NCI-H128 (cell line): ENCODE data around the gene FAM110D.

ENCODE experiments used
- DNase-seq: peaks from one replicate; lab custom pipeline; 2025; ENCODE audit not compliant: unreplicated experiment; lab: John Stamatoyannopoulos, UW

The FAM110D gene

DNA sequence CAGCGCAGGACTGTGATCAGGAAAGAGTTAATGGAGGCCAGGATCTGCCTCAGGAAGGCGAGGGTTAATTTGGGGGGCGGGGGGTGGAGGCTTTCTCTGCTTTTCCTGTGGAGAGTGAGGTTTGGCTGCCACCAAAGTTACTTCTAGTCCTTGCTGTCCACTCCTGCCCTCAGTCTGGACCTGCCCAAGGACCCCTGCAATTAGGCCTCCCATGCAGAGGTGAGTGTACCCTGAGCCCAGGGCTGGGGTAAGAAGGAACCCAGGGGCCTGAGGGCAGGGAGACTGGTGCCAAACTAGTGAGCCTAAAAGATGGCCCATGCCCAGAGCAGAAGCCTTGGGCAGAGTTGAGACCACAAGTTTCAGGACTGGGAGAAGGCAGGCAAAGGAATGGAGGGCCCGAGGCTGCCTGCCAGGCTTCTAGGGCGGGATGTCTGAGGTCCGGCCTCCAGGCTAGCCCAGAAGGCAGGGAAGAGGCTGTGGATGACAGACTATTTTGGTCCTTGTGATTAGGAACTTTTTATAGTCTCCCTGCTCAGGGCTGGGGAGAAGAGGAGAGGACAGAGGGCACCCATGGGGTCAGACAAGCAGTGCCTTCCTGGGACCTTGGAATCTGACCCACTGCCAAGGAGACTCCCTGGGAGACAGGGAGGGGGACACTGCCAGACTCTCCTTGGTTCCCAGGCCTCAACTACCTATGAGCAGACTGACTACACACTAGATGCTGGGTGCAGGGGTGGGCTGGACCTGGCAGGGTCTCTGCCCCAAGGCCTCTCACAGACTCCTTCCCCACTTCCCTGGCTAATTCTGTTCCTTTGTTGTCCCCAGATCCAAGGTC, at the start of gene FAM110D:
Gene FAM110D, plus strand, starts transcription at position 172 of the 835 bp plus-strand sequence. CDS start 2,213 bp downstream, outside the sequence.
- no peak for DNase-seq

DNA sequence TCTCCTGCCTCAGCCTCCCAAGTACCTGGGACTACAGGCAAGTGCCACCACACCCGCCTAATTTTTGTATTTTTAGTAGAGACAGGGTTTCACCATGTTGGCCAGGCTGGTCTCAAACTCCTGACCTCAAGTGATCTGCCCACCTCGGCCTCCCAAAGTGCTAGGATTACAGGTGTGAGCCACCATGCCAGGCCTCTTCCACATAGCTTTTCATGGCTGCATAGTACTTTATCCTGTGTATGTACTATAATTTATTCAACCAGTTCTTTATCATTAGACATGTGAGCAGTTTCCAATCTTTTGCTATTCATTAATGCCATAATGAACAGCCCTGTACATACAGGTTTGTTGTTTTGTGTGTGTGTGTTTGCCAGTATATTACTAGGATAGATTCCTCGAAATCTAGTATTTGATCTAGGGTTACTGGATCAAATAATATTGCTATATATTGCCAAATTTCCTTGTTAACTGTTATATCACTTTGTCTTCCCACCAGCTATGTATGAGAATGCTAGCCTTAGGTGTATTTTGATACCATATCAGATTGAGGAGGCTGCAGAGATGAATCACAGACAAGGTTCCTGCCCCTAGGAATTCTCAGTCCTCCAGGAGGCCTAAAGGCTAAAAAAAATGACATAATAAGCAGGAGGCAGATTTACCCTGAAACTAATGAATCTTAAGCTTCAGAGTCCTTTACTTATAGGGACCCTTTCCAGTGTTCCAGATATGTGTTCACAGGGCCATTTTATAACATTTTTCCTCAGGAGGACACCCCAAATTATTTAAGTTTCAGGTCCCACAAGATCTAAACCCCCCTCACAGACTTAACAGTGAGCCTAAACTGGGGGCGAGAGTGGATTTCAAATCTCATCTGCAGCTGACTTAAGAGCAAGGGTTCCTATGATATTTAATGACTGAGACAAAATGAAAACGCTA, 49.4 kb upstream of the FAM110D start:
- no peak for DNase-seq

DNA sequence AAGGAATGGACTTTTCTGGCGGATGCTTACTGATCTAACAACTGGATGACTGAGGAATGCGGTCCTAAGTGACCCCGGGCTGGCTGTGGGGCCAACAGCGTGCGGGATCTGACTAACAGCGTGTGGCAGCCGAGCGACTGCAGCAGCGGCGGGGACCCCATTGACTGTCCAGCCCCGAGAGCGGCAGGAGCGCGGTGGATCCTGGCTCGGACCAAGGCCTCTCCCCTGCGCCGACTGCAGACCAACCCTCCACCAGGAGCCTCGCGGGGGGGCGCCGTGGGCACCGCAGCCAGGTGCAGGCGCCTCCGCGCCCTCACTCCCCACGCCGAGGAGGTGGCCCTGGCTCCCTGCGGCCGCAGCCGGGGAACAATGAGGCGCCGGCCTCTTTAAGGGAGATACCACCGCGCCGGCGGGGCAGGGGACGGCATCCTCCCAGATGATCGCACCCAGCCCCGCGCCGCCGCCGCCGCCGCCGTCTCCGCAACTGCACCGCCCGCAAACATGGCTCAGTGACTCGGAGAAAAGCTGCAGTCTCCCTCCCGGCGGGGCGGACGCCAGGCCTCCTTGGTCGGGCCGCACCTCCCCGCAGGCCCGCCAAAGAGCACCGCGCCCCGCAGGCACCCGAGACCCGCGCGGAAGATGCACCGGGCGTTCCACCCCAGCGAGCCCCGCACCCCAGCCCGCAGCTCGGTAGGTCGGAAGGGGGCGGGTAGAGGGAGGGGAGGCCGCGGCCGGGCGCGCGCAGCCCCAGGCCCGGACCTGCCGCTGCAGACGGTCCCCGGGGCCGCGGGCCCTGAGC, 47.9 kb upstream of the FAM110D start:
- DNase-seq = peak; percentile 73

DNA sequence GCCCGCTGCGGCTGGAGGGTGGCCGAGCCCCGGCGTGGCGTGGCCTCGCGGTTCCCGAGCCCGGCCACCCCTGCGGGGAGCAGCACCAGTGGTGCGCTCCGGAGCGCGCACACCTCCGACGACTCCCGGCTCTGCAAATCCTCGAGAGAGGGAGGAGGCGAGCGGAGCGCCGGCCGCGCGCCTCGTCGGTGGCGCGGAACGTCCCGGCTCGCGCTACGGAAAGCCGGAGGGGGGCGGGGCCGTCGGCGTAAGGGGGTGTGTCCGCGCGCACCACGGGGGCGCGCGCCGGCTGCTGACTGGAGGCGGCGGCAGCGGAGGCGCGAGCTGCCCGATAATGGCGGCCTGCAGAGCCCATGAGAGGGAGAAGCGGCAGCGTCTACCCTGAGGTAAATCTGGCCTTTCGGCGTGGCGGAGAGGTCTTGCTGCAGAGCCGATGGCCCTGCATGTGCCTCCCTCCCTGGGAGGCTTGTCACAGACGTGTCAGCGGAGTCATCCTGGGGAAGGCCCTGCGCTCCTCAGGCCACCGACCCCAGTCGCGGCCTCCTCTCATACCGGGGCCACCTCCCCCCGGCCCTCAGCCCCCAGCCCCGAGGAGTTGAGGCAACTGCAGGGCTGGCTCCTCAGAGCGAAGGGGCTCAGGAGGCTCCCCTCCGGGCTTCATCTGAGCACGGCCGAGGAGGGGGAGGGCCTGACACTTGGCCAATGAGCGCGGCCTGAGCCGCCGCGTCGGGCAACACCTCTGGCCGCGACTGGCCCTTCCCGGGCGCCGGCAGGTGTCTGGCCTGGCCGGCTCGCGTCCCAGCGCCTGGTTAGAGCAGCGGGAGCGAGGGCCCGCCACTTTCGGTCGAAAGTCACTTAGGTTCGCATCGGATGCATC, 47.1 kb upstream of the FAM110D start, which contains the start of gene PDIK1L:
Gene PDIK1L, plus strand, starts transcription at position 295 of the 877 bp plus-strand sequence. CDS start 2,485 bp downstream, outside the sequence.
- peak; percentile 91 for DNase-seq

DNA sequence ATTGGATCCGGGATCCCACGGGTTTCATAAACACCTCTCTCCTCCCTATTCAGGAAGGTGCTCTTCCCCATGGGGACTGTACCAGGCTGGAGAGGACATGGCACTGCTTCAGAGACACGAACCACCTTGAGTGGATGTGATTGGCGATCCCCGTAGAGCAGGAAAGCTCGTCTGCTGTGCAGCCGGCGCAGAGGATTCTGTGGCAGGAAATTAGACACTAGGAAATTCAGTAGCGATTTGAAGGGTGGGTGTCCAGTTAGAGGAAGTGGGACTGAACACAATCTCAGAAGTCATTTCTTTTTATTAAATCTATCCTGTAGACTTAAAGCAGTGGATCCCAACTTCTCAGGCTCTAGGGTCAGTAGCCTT, 46.5 kb upstream of the FAM110D start:
- DNase-seq = no peak

DNA sequence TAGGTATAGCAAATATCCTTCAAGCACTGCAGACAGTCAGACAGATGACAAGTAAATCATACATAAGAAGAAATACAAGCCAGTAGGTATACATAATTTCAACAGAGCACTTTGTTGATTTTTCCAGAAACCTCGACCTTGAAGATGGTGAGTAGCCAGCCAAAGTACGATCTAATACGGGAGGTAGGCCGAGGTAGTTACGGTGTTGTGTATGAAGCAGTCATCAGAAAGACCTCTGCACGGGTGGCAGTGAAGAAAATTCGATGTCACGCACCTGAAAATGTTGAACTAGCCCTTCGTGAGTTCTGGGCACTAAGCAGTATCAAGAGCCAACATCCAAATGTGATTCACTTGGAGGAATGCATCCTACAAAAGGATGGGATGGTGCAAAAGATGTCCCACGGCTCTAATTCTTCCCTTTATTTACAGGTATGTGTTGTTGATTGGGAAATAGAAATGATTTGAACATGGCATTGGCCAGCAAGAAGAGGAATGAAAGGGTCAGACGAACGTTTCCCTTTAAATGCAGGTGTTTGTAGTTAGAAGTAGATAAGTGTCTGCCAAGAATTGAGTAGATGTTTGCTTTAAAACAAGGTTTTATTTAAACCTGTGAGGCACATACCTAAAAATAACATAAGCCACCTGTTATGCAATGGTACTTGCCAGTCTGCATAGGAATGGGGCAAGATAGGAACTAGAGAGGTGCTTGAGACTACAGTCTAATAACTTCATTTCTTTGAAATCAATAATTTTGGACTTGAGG, 44.5 kb upstream of the FAM110D start:
- DNase-seq = no peak

DNA sequence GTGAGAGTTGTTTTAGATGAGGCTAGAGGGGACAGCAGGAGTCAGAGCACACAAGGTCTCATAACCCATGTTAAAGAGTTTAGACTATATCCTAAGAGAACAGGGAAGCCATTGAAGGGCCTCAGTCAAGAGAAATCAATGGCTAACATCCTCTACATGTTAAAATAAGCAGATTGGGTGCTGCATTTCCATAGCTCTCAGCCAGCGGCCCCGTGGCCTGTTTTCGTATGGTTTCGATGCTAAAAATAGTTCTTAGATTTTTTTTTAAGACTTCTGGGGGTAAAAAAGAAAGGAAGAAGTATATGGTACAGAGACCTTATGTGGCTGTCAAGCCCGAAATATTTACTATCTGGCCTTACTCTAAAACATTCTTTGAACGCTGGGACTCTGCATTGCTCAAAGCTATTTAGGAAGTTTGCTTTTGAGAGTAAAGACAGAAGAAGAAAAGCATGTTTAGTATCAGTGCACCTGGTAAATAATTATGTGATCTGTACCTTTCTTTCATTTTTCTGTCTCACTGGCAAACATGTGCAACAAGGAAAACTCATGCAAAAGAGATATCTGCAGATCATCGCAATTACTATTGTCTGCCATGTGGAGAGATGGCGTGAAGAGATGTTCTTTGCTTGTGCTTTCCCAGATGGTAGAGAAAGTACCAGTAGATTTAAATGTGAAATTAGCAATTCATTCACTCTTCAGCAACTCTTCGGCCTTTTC, 38.8 kb upstream of the FAM110D start:
- DNase-seq = no peak

DNA sequence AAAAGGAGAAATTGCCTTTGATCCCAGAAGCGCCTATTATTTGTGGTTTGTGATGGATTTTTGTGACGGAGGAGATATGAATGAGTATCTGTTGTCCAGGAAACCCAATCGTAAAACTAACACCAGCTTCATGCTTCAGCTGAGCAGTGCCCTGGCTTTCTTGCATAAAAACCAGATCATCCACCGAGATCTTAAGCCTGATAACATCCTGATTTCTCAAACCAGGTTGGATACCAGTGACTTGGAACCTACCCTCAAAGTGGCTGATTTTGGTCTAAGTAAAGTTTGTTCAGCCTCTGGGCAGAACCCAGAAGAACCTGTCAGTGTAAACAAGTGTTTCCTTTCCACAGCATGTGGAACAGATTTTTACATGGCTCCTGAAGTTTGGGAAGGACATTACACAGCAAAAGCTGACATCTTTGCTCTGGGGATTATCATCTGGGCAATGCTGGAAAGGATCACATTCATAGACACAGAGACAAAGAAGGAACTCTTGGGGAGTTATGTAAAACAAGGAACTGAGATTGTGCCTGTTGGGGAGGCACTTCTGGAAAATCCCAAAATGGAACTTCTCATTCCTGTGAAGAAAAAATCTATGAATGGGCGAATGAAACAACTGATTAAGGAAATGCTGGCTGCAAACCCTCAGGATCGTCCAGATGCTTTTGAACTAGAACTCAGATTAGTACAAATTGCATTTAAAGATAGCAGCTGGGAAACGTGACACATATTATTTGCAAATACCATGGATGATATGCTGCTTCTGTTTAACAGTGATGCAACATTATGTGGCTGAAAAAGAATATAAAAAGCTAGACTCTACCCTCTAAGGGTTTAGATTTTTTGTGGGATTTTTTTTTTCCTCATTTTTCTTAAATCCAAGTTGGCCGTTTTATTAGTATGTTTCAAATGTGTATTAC, 36.8 kb upstream of the FAM110D start:
- DNase-seq = no peak

DNA sequence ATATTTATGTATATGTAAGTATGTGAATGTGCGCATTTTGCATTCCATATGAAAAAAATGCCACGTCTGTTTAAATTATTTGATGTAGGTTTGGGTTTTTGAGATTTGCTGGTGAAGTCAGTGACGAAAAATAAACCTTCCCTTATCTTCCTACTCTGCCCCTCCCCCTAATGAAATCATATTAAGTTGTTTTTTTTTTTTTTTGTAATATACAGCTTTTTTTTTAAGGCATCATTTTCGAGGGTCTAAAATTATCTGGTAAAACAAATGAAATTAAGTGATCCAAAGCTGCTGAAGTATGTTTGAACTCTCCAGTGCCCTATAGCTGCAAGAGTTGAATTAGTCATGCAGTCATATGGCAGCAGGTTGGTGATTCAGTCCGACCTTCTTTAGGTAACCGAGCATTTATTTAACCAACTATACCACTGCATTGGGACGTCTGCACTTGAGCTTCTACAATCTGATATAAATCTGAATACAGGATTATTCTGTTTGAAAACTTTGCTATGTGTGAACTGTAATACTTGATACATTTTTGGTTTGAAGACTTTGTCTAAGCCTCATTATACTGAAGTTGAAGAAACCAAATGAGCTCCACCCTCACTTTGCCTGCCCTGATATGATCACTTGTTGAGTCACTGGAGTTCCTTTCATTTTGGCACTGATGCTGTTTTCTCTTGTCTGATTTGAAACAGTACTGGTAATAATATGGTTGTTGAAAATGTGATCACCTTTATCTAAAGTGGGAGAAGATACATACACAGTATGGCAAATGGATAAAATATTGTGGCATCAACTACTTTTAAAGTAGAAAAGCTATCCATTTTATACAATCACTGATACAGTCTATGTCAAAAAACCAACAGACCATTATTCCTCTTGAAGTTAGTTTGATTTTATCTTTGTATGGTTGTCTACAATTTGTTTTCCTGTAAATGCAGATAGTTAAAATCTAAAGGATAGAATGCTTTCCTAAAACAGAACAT, 35.6 kb upstream of the FAM110D start:
- no peak for DNase-seq

DNA sequence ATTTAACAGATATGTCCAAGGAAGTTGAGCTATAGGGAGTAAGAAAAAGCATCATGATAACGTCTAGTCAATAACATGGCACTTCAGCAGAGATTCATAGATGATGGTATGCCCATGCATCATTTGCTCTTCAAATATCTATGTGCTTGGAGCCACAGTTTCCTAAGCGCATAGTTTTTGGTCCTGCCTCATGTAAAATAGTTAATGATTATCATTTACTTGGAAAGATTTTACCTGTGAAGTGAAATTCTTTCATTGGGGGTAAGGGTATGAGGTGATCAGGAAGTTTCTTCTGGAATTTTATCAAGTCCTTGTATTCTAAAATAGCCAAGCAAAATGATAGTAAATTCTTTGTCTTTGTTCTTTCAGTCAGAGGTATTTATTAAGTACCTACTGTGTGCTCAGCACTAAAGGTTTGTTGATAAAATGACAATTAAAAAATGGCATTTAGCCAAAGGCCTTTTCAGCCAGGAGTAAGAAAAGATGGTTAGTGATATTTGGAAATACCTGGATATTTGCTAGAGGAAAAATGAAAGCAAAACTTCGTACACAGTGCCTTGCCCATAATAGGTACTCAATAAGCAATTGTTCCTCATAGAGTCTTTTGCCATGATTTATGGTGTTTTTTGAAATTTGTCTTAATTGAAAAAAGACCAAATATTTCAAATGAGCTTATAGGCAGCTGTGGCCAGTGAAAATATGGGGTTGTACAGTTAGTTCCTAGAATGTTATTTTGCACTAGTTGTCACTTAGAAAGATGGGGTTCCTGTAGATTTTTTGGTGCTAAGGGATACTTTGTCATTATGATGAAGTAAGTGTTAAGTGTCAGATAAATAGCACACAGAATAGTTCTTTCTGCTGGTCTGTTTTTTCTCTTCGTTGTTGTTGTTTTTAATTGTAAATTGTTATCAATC, 34.2 kb upstream of the FAM110D start:
- DNase-seq = no peak

DNA sequence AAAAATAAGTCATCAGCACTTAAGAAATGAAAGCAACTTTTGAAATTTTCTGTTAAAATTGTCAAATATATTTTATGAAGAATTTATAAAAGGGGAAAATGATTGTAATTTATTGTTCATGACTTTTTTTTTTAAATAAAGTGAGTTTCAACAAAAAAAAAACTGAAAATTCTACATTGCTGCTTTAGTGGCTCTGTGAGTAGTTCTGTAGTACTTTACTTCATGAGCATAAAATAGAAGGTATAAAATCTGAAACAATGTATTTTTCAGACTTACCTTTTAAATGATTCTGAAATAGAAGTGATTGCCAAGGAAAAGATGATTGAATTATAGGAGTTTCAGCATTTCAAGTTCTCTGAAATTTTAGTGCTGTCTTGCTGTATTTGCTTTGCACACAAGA, 33.5 kb upstream of the FAM110D start:
- no peak for DNase-seq

DNA sequence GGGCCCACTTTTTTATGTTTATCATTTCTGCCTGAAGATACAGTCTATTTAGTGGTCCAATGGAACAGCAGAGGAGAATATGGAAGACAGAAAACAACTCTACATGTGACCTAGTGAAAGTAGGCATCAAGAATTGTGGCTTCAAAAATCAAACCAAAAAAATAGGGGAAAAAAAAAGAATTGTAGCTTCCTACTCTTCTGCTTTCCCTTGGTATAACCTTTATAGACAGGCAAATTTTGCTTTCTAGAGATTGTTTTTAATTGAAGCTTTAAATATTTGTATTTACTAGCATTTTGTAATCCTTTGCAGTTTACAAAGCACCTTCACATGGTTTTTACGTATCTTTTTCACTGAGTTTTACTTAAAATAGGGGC, 32.9 kb upstream of the FAM110D start:
- DNase-seq = no peak

DNA sequence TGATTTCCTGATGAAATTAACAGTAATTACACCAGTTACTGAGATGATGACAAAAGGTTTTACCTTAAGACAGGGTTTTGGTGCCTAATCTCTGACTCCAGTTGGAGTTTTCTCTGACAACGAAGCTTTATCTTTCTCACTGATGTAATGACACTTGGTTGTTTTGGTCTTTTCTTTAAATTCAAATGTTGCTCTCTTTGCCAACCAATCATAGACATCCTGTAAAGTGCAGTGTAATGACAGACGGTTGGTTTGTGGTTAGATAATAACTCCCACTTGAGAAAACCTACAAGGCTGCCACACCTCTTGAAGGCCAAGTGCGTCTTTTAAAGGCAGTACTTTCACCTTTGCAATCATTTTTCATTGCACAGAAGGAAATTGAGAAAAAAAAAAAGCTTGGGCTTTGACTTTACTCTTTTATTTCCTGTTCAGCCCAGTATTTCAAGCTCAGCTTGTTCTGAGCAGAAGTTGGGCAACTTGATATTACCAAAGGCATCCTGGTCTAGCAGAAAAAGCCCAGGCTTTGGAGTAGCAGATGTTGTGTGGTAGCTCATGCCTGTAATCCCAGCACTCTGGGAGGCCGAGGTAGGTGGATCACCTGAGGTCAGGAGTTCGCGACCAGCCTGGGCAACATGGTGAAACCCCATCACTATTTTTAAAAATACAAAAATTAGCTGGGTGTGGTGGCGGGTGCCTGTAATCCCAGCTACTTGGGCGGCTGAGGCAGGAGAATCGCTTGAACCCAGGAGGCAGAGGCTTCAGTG, 32.4 kb upstream of the FAM110D start:
- peak; percentile 66 for DNase-seq

DNA sequence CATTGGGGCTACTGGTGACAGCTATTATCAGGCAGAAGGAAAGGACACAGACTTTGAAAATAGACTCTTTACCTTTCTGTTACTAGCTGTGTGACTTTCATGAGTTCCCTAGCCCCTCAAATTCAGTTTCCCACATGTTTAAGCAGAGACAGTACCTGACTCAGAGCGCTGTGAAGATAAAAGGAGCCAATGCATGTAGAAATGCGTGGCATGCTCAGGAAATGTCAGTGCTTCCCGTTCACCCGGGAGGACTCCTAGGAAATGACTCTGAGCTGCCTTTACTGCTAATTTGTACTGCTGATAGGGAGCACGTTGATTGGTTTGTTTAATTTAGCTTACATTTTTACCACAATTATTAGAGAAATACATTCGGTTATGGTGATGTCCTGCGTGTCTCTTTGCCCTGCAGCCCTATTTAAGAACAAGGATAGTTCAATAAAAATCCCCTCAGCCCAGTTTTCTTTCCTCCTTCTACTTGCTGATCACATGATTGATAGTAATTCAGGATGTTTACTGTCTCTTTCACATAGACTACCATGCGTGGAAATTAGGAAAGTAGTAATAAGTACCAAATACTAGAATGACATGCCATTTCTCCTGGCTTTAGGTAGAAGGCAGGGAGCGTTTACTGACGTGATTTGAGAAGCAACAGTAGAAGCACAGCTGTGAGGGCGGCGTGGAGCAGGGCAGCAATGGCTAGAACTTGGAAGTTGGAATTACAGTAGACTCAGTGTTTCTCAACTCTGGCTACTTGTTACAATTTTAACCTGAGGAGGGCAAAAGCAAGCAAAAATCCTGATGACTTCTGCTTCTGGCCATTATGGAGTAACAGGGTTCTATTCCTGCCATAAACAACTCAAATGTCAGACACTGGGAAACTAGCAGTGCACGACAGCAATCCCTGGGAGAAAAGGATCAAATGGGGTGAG, 31.4 kb upstream of the FAM110D start:
- no peak for DNase-seq
